Measurements from ENCODE around the gene MAP3K7CL. TPM values are rescaled to one million over a fixed set of nuclear protein-coding genes. Genes with fewer than 3 reads are reported as not detected.

MAP3K7CL gene
- total RNA-seq, 1 experiment from 2014 or later = 0.31 TPM

DNA sequence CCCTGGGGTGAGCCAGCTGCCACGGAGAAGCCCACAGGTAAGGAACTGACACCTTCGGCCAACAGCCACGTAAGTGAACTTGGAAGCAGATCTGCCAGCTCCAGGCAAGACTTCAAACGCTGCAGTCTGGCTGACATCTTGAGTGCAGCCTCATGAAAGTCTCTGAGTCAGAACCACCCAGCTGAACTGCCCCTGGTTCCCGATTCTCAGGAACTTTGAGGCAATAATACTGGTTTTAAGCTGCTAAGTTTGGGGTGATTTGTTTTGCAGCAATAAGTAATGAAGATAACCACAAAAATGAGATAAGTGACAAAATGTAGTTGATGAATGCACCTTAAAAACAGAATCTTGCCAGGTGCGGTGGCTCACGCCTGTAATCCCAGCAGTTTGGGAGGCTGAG is 48.5 kb downstream of the MAP3K7CL start:
- POLR2A ChIA-PET = no interaction called here
- in situ Hi-C loops (cut with HindIII; ENCODE audit: low pct_unique_long_range_greater_than_20kb, low sequenced_read_pairs) = no loop called here

DNA sequence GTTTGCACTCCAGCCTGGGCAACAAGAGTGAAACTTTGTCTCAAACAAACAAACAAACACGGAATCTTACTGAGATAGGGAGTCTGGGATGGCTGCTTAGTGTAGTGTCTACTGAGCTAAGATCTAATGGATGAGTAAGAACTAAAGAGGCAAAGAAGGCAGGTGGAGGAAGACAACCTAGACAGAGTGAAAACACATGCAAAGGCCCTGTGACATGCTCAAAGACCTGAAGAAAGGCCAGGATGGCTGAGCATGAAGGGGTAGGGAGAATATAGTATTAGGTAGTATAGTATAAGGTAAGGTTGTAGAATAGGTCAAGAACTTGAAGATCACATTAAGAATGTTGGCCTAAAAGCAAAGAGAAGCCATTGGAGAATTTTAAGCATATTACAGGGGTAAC is 49.1 kb downstream of the MAP3K7CL start:
- H3K4me1 ChIP-seq (ENCODE audit: control insufficient read depth, insufficient read depth, low read length) = no peaks in the 10 kb centered on the region; the same call in 1 of the 2 replicates

More for the DNA sequence above, 48.5 kb downstream of the MAP3K7CL start:
- Histone ChIP-seq H3K9me3 (ENCODE audit: control insufficient read depth, insufficient read depth, low read depth, low read length) (no peaks in the 10 kb centered on the region), H3K27me3 (ENCODE audit: control insufficient read depth, insufficient read depth, low read length) (no peaks in the 10 kb centered on the region), H3K27ac (ENCODE audit: low read length) (no peak overlapping the region), H3K36me3 (ENCODE audit: control insufficient read depth, insufficient read depth, low read length) (no peaks in the 10 kb centered on the region), H3K4me3 (ENCODE audit: low read depth in 2 of 2, low read length in 2 of 2) (no peak overlapping the region), H3K4me1 (ENCODE audit: control insufficient read depth, insufficient read depth, low read length) (no peaks in the 10 kb centered on the region; the same call in 1 of the 2 replicates)
- DNase-seq (ENCODE audit: low read depth, low spot score) (no peak), ATAC-seq (no peak)
- intact Hi-C loops (cut with micrococcal nuclease; ENCODE audit: unreplicated experiment) = no loop called here
- no TSS peak for BruUV-seq (replicated peaks)
- CTCF ChIA-PET = no interaction called here
- no peak for TF ChIP-seq SIN3A (IDR thresholded peaks at IDR 0.05; ENCODE audit: borderline replicate concordance, insufficient read depth, low read depth, low read length)
- TF ChIP-seq TCF7L2 (IDR thresholded peaks at IDR 0.05; ENCODE audit: low read depth, low read length) = no peak
- TF ChIP-seq, protein P1, sequence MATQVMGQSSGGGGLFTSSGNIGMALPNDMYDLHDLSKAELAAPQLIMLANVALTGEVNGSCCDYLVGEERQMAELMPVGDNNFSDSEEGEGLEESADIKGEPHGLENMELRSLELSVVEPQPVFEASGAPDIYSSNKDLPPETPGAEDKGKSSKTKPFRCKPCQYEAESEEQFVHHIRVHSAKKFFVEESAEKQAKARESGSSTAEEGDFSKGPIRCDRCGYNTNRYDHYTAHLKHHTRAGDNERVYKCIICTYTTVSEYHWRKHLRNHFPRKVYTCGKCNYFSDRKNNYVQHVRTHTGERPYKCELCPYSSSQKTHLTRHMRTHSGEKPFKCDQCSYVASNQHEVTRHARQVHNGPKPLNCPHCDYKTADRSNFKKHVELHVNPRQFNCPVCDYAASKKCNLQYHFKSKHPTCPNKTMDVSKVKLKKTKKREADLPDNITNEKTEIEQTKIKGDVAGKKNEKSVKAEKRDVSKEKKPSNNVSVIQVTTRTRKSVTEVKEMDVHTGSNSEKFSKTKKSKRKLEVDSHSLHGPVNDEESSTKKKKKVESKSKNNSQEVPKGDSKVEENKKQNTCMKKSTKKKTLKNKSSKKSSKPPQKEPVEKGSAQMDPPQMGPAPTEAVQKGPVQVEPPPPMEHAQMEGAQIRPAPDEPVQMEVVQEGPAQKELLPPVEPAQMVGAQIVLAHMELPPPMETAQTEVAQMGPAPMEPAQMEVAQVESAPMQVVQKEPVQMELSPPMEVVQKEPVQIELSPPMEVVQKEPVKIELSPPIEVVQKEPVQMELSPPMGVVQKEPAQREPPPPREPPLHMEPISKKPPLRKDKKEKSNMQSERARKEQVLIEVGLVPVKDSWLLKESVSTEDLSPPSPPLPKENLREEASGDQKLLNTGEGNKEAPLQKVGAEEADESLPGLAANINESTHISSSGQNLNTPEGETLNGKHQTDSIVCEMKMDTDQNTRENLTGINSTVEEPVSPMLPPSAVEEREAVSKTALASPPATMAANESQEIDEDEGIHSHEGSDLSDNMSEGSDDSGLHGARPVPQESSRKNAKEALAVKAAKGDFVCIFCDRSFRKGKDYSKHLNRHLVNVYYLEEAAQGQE (IDR thresholded peaks at IDR 0.05; ENCODE audit: insufficient read depth in 1 of 2, low read depth in 2 of 2, low read length in 1 of 2) = no peak
- TF ChIP-seq, protein P2, sequence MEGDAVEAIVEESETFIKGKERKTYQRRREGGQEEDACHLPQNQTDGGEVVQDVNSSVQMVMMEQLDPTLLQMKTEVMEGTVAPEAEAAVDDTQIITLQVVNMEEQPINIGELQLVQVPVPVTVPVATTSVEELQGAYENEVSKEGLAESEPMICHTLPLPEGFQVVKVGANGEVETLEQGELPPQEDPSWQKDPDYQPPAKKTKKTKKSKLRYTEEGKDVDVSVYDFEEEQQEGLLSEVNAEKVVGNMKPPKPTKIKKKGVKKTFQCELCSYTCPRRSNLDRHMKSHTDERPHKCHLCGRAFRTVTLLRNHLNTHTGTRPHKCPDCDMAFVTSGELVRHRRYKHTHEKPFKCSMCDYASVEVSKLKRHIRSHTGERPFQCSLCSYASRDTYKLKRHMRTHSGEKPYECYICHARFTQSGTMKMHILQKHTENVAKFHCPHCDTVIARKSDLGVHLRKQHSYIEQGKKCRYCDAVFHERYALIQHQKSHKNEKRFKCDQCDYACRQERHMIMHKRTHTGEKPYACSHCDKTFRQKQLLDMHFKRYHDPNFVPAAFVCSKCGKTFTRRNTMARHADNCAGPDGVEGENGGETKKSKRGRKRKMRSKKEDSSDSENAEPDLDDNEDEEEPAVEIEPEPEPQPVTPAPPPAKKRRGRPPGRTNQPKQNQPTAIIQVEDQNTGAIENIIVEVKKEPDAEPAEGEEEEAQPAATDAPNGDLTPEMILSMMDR (IDR thresholded peaks at IDR 0.05) = no peak
- TF ChIP-seq POLR2AphosphoS5 (IDR thresholded peaks at IDR 0.05; ENCODE audit: low read depth, low read length) = no peak

More for the DNA sequence above, 49.1 kb downstream of the MAP3K7CL start:
- in situ Hi-C loops (cut with HindIII; ENCODE audit: low pct_unique_long_range_greater_than_20kb, low sequenced_read_pairs) (no loop called here), intact Hi-C loops (cut with micrococcal nuclease; ENCODE audit: unreplicated experiment) (no loop called here)
- Histone ChIP-seq H3K27ac (ENCODE audit: low read length) (no peak overlapping the region), H3K27me3 (ENCODE audit: control insufficient read depth, insufficient read depth, low read length) (no peaks in the 10 kb centered on the region), H3K9me3 (ENCODE audit: control insufficient read depth, insufficient read depth, low read depth, low read length) (no peaks in the 10 kb centered on the region), H3K36me3 (ENCODE audit: control insufficient read depth, insufficient read depth, low read length) (no peaks in the 10 kb centered on the region), H3K4me3 (ENCODE audit: low read depth in 2 of 2, low read length in 2 of 2) (no peak overlapping the region)
- ChIA-PET POLR2A (no interaction called here), CTCF (no interaction called here)
- ATAC-seq = no peak
- no peak for DNase-seq (ENCODE audit: low read depth, low spot score)
- BruUV-seq (replicated peaks) = no TSS peak
- no peak for TF ChIP-seq TCF7L2 (IDR thresholded peaks at IDR 0.05; ENCODE audit: low read depth, low read length)
- TF ChIP-seq, protein P2 (IDR thresholded peaks at IDR 0.05) = no peak
- TF ChIP-seq POLR2AphosphoS5 (IDR thresholded peaks at IDR 0.05; ENCODE audit: low read depth, low read length) = no peak
- TF ChIP-seq SIN3A (IDR thresholded peaks at IDR 0.05; ENCODE audit: borderline replicate concordance, insufficient read depth, low read depth, low read length) = no peak
- TF ChIP-seq, protein P1 (IDR thresholded peaks at IDR 0.05; ENCODE audit: insufficient read depth in 1 of 2, low read depth in 2 of 2, low read length in 1 of 2) = no peak

Measured in Panc1 (cell line).